Measurements from ENCODE around the gene LYRM4.

The LYRM4 gene

DNA sequence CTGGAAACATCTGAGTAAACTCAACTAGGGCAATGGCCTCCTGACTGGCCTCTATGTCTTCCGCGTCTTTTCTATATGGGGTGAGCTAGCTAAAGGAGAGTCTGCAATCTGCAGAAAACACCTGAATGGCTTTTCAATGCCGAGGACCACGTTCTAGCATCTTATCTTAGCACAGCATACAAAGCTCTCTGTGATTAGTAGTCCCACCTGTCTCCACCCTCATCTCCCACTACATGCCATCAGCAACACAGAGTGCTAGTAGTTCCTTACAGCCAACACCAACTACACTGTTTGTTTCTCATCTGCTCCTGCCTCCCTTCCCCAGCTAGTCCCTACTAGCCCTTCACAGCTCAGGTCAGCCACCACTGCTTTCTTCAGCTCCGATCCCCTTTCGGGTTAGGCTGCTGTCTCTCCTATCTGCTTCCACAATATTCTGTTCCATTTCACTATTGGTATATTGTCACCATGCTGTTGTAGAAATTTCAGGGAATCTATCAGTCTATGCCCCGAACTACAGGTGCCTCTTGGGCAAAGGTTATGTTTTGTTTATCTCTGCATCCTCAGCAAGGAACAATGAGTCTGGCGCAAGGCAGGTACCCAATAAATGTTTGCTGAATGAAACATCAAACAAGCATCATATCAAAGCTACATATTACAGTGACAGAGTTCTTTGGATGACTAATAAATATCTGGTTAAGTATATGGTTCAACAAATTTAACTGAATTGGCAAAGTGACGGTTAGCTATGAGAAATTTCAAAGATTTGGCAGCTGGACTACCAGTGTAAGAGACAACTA, 12.2 kb downstream of the LYRM4 start:
- Histone ChIP-seq H3K27ac (ENCODE audit: low read depth, low read length, poor library complexity, severe bottlenecking) (no peak overlapping the region), H3K36me3 (ENCODE audit: insufficient read depth, low read length) (peaks cover 18% of the 10 kb centered on the region), H3K9me2 (ENCODE audit: low read depth, low read length) (no peaks in the 10 kb centered on the region), H3K4me3 (ENCODE audit: low read depth, low read length, poor library complexity, severe bottlenecking) (no peak overlapping the region), H2AFZ (ENCODE audit: low read length) (no peak overlapping the region), H3K9me3 (ENCODE audit: low read length) (no peaks in the 10 kb centered on the region), H3K4me2 (ENCODE audit: low read length) (no peak overlapping the region), H3K4me1 (ENCODE audit: insufficient read depth, low read length, severe bottlenecking) (no peaks in the 10 kb centered on the region), H3K27me3 (ENCODE audit: insufficient read depth, low read length) (no peaks in the 10 kb centered on the region), H4K20me1 (ENCODE audit: insufficient read depth, low read length) (no peaks in the 10 kb centered on the region), H3K9ac (ENCODE audit: low read length) (no peak overlapping the region), H3K79me2 (ENCODE audit: insufficient read depth, low read length) (0 out of 2 replicates have a peak, but pooled peaks cover 11% of the 10 kb centered on the region), H3F3A (ENCODE audit: insufficient read depth, low read length) (no peaks in the 10 kb centered on the region)
- TF ChIP-seq, protein P1, sequence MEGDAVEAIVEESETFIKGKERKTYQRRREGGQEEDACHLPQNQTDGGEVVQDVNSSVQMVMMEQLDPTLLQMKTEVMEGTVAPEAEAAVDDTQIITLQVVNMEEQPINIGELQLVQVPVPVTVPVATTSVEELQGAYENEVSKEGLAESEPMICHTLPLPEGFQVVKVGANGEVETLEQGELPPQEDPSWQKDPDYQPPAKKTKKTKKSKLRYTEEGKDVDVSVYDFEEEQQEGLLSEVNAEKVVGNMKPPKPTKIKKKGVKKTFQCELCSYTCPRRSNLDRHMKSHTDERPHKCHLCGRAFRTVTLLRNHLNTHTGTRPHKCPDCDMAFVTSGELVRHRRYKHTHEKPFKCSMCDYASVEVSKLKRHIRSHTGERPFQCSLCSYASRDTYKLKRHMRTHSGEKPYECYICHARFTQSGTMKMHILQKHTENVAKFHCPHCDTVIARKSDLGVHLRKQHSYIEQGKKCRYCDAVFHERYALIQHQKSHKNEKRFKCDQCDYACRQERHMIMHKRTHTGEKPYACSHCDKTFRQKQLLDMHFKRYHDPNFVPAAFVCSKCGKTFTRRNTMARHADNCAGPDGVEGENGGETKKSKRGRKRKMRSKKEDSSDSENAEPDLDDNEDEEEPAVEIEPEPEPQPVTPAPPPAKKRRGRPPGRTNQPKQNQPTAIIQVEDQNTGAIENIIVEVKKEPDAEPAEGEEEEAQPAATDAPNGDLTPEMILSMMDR (IDR thresholded peaks at IDR 0.05; ENCODE audit: low read length): no peak
- TF ChIP-seq EZH2 (IDR thresholded peaks at IDR 0.05; ENCODE audit: borderline replicate concordance, low read length): no peak

DNA sequence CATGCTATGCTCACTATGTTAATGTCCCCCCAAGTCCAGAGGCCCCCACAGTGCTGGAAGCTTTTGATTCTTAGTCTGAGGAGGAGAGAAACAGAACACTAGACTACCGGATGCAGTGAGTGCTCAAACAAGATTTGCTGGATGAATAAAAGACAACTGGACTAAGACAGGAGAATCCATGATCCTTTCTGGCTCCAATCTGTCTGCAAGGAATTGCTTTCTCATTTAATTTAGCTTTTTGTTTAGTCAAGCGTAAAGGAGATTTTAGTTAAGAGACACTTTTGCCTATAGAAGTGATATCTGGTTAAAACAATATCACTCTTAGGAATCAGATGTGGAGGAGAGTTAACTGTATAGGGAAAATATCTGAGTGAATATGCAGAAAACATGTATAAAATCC, 13.5 kb downstream of the LYRM4 start:
- Histone ChIP-seq H3K79me2 (ENCODE audit: insufficient read depth, low read length) (0 out of 2 replicates have a peak, but pooled peaks cover 11% of the 10 kb centered on the region), H2AFZ (ENCODE audit: low read length) (no peak overlapping the region), H3K36me3 (ENCODE audit: insufficient read depth, low read length) (peaks cover 15% of the 10 kb centered on the region), H3K9ac (ENCODE audit: low read length) (no peak overlapping the region), H3K4me3 (ENCODE audit: low read depth, low read length, poor library complexity, severe bottlenecking) (no peak overlapping the region), H3K4me2 (ENCODE audit: low read length) (no peak overlapping the region), H3F3A (ENCODE audit: insufficient read depth, low read length) (no peaks in the 10 kb centered on the region), H4K20me1 (ENCODE audit: insufficient read depth, low read length) (no peaks in the 10 kb centered on the region), H3K27me3 (ENCODE audit: insufficient read depth, low read length) (no peaks in the 10 kb centered on the region), H3K9me3 (ENCODE audit: low read length) (no peaks in the 10 kb centered on the region), H3K4me1 (ENCODE audit: insufficient read depth, low read length, severe bottlenecking) (no peaks in the 10 kb centered on the region), H3K27ac (ENCODE audit: low read depth, low read length, poor library complexity, severe bottlenecking) (no peak overlapping the region), H3K9me2 (ENCODE audit: low read depth, low read length) (no peaks in the 10 kb centered on the region)
- TF ChIP-seq, protein P1 (IDR thresholded peaks at IDR 0.05; ENCODE audit: low read length): no peak
- no peak for TF ChIP-seq EZH2 (IDR thresholded peaks at IDR 0.05; ENCODE audit: borderline replicate concordance, low read length)

DNA sequence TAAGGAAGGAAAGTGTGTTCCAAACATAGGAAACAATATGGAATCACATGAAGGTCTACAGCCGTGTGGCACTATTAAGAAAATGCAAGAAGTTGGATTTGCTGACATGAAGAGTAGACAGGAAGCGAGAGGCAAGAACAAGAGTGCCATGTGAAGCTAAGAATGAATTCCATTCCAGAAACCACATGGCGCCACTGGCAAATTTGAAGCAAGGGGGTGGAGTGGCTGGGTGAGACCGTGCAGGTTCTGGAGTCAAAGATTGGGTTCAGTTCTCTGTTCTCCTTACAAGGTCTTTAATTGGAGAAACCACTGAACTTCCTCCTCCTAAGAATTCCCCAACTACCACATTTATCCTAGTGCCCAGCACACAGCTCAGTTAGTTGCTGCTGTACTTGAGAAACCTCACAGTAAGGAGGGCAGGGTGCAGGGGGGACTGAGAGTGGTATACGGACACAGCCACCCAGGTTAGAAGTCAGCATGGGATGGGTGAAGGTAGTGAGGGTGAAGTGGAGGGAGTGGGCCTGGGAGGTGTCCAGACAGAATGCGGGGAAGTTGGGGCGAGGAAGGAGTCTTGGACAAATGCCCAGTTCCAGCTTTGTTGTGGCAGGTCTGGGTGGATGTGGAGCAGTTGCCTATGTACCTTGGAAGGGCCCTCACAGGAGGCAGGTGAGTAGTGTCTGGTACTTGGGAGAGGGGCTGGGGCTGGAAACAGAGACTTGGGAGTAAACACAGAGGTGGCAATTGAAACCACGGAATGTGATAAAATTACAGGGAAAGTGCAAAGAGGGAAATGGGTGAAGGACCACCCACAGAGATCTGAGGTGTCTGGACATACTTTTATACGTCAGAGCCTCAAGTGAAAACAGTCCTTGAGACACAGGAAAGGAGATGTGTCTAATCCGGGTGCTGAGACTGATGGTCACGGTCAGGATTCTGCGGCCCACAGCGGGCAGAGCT, 14.3 kb downstream of the LYRM4 start:
- no peaks in the 10 kb centered on the region for H3K9me3 ChIP-seq (ENCODE audit: low read length)
- TF ChIP-seq EZH2 (IDR thresholded peaks at IDR 0.05; ENCODE audit: borderline replicate concordance, low read length): no peak
- TF ChIP-seq, protein P1 (IDR thresholded peaks at IDR 0.05; ENCODE audit: low read length): no peak
- H3K36me3 ChIP-seq (ENCODE audit: insufficient read depth, low read length): peaks cover 7% of the 10 kb centered on the region
- no peak overlapping the region for H2AFZ ChIP-seq (ENCODE audit: low read length)
- H3K4me1 ChIP-seq (ENCODE audit: insufficient read depth, low read length, severe bottlenecking): no peaks in the 10 kb centered on the region
- H3K79me2 ChIP-seq (ENCODE audit: insufficient read depth, low read length): 0 out of 2 replicates have a peak, but pooled peaks cover 11% of the 10 kb centered on the region
- no peak overlapping the region for H3K4me2 ChIP-seq (ENCODE audit: low read length)
- no peak overlapping the region for H3K27ac ChIP-seq (ENCODE audit: low read depth, low read length, poor library complexity, severe bottlenecking)
- H3K9ac ChIP-seq (ENCODE audit: low read length): no peak overlapping the region
- no peaks in the 10 kb centered on the region for H4K20me1 ChIP-seq (ENCODE audit: insufficient read depth, low read length)
- H3F3A ChIP-seq (ENCODE audit: insufficient read depth, low read length): no peaks in the 10 kb centered on the region
- H3K4me3 ChIP-seq (ENCODE audit: low read depth, low read length, poor library complexity, severe bottlenecking): no peak overlapping the region
- H3K27me3 ChIP-seq (ENCODE audit: insufficient read depth, low read length): no peaks in the 10 kb centered on the region
- no peaks in the 10 kb centered on the region for H3K9me2 ChIP-seq (ENCODE audit: low read depth, low read length)

Measured in OCI-LY1 (cell line).